GM19467 (cell line): ENCODE results near the gene BTBD19.
"Not testable (repeated sequence)": the region's sequence is repeated elsewhere in the genome, so short reads cannot be mapped to it uniquely, and the experiment has no call there.

Experiments used
- ATAC-seq: cut with Tn5 transposase; IDR thresholded peaks from one replicate; pipeline ENCODE4 v1.9.1; 2021; ENCODE audit warnings: mild to moderate bottlenecking, moderate library complexity; ENCODE audit not compliant: unreplicated experiment

The BTBD19 gene

GRCh38 chr1:44786841-44787426 is 21.4 kb upstream of the BTBD19 start:
- no peak for ATAC-seq

DNA sequence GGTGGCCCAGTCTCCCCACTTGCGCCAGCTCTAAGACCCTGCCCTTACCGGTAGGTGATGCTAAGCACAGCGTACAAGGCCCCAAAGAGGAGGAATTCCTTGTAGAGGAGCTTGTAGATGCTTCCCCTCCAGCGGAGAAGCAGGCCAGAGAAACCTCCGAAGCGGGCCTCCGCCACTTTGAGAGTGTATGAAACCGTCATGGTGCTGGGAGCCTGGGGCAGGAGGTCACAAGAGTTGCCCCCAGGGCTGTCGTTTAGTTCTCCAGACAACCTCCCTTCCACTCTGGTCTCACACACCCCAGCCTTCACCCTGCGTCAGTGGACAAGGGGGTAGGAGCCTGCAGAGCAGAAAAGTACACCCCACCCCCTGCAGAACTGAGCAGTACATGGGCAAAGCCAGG is 20.8 kb upstream of the BTBD19 start:
- no peak for ATAC-seq

DNA sequence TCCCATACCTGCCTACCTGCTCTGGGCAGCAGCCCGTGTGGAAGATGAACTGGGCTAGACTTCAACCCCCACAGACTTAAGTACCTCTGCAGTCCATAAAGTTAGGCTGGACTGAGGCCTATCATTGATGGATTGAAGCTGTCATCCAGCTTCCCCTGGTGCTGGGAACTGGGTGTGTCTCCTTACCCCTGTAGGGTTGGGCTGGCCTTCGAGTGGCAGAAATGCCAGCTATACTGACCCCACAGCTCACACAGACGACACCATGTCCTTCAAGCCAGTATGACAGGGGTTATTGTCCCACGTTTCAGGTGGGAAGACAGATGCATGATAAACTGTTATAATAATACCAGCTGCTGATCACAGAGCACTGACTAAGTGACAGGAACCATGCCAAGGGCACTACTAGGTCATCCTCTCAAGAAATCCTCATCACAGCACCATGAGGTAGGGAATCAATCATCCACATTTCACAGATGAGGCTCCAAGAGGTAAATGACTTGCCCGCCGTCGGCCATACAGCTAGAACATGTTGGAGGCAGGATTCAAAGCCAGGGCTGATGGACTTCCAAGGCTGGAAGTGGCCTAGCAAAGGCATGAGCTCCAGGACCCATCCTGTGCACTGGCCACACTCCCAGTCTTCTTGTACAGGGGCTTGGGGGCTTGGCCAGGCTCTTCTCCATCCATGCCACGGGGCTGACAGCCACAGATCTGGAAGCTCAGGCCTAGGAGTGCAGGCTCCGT is 20.0 kb upstream of the BTBD19 start, which contains the start of gene BEST4:
TSS of gene BEST4 (minus strand) at position 51 of the 741 bp plus-strand sequence. CDS start 465 bp downstream, outside the sequence.
- no peak for ATAC-seq

GRCh38 chr1:44790968-44791801 is 17.1 kb upstream of the BTBD19 start:
- ATAC-seq: no peak

DNA sequence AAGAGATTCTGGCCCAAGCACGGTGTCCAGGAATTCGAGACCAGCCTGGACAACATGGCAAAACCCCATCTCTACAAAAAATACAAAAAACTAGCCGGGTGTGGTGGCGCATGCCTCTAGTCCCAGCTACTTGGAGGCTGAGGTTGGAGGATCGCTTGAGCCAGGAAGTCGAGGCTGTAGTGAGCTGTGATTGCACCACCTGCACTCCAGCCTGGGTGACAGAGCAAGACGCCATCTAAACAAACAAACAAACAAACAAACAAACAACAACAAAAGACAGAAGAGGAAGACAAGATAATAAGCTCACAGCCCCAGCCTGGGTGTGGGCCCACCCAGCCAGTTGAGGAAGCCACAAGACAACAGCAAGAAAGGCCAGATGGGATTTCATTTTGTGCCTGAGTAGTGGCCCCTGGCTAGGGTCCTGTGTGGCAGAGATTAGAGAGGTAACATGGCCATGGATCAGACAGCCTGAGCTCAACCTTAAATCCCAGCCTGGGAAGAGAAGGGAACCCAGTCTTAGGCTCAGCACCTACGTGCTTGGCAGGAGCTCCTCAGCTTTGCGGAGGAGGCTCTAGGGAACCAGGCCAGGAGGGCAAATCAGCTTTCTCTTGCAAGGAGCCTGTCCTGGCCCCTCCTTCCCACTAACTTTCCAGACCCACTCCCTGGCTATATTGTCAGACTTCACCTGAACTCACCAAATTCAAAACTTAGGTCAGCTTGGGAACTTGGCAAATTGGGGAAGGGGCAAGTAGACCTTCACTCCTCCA is 15.4 kb upstream of the BTBD19 start:
- no peak for ATAC-seq

DNA sequence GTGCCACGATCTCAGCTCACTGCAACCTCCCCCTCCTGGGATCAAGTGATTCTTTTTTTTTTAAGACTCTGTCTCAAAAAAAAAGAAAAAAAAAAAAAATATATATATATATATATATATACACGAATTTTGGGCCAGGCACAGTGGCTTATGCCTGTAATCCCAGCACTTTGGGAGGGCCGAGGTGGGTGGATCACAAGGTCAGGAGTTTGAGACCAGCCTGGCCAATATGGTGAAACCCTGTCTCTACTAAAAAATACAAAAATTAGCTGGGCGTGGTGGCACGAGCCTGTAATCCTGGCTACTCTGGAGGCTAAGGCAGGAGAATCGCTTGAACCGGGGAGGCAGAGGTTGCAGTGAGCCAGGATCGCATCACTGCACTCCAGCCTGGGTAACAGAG is 10.4 kb upstream of the BTBD19 start:
- ATAC-seq: not testable (repeated sequence)

DNA sequence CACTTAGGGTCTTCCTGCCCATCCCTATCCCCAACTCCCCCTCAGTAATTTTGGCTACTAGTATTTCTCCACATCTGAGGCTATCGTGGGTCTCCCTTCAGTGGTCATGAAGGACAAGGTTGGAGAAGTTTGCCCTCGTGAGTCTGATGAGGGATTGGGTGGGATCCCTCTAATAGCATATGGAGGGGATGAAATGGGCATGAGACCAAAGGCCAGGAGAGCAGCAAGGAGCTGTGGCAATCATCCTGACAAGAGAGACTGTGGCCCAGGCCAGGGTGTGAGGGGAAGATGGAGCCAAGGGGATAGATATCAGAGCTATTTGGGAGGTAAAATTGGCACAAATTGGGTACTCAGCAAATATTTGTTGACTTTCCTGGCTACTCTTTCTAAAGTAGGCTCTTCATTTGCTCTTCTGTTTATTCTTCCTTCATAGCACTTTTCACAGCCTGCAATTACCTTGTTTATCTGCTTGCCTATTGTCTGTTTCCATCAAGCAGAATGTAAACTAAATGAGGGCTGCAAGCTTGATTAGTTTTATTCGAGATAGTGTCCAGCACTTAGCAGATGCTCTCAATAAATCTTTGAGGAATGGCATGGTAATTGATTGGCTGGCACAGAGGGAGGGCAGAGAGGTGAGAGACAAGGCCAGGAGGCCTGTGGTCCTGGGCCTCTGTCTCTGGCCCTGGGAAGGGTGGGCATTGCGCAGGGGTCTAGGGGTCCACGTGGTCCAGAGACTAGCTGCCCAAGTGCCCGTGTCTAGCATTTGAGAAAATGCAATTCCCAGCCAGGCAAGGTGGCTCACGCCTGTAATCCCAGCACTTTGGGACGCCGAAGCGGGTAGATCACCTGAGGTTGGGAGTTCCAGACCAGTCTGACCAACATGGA is 9.6 kb upstream of the BTBD19 start:
- no peak for ATAC-seq

- peak; percentile 70 for ATAC-seq
Observed at GRCh38 chr1:44799770-44800584, 8.3 kb upstream of the BTBD19 start, which contains the start of gene PLK3. Gene PLK3, plus strand, starts transcription at chr1:44800377. Its CDS starts 87 bp downstream, at chr1:44800464.

DNA sequence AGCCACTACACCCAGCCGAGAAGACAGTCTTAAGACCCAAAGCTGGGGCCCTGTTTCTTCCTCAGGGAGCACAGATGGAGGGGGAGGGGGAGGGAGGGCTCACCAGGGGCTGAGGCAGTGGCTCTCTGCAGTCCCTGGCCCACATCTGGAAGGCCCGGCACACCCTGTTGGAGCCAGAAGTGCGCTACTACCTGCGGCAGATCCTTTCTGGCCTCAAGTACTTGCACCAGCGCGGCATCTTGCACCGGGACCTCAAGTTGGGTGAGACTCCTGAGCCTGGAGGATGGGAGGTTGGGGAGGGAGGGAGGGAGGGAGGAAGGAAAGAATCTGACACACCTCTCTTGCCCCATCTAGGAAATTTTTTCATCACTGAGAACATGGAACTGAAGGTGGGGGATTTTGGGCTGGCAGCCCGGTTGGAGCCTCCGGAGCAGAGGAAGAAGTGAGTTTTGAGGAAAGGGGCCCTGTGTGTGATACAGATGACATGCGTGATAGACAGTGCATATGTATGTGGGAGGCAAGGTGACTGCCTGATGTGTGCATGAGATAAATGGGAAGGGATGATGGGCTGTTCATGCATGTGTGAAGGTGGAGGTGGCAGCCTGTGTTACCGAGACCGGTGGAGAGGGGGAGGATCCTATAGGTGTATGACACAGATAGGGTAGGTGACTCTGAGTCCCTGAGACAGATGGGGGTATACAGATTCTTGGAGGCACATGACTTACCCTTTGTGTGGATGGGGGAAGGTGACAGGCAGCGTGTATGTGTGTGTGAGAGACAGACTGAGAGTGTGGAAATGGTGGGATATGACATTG is 6.6 kb upstream of the BTBD19 start:
- ATAC-seq: no peak

GRCh38 chr1:44802306-44803061 is 5.8 kb upstream of the BTBD19 start:
- no peak for ATAC-seq

DNA sequence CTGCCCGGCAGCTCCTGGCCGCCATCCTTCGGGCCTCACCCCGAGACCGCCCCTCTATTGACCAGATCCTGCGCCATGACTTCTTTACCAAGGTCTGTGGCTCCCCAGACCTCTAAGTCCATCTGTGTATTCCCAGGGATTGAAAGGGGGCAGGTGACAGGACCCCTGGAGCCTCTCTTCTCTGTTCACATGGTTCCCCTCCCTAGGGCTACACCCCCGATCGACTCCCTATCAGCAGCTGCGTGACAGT is 5.3 kb upstream of the BTBD19 start:
- no peak for ATAC-seq

DNA sequence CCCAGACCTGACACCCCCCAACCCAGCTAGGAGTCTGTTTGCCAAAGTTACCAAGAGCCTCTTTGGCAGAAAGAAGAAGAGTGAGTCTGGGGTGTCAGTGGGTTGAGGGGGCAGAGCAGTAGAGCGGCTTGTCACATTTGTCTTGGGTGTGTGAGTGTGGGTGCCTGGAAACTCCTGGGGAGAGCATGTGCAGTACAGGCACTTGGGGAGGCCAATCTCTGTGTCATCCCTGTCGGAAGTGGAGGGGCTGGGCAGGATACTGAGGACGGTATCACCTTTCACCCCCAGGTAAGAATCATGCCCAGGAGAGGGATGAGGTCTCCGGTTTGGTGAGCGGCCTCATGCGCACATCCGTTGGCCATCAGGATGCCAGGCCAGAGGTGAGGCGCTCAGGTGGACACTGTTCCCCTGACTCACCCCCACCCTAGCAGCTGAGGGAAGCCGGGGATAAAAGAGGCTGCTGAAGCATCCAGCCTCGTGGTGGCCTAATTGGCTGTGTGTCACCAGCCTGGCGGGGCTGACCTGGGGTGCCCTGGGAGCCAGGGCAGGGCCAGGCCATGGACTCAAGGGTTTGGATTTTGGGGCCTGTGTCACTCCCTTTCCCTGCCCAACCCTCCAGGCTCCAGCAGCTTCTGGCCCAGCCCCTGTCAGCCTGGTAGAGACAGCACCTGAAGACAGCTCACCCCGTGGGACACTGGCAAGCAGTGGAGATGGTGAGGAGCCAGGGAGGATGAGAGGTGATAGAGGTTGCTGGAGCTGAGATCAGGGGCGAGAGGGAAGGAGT is 4.8 kb upstream of the BTBD19 start:
- ATAC-seq: no peak

DNA sequence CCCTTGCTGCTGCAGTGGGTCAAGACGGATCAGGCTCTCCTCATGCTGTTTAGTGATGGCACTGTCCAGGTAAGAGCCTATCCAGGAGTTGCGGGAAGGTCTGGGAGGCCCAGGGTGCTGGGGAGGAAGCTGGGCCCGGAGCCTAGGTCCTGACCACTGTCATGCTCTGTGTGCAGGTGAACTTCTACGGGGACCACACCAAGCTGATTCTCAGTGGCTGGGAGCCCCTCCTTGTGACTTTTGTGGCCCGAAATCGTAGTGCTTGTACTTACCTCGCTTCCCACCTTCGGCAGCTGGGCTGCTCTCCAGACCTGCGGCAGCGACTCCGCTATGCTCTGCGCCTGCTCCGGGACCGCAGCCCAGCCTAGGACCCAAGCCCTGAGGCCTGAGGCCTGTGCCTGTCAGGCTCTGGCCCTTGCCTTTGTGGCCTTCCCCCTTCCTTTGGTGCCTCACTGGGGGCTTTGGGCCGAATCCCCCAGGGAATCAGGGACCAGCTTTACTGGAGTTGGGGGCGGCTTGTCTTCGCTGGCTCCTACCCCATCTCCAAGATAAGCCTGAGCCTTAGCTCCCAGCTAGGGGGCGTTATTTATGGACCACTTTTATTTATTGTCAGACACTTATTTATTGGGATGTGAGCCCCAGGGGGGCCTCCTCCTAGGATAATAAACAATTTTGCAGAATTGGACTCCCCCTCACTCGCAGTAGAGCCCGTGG is 2.9 kb upstream of the BTBD19 start:
- no peak for ATAC-seq

- no peak for ATAC-seq
Observed at GRCh38 chr1:44806025-44806703, 2.2 kb upstream of the BTBD19 start.

DNA sequence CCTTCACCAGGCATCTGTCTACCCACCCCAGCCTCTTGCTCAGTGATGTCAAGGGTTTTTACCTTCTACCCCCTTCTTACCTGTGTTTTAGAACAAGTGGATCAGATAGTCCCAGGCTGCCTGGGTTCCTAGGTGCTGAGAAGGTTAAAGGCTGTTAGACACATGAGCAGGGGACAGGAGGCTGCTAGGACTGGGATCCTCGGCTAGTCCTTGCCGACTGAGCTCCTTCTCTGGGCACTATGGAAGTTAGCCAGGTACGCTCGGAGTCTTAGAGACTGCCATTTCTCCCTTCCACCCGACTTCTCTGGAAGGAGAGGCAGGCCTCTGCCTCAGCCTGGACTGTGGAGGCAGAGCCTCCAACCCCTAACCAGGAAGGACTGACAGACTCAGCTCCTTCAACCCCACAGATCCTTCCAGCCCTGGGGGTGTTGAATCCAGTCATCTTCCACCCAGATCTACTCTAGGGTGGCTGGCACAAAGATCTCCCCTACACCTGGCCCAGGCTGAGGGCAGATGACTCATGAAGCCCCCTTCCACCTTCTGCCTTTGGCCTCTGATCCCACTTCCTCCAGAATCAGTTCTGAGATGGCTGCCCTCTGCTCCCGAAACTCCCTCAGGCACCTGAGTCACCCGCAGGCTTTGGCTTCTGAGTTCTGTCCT is 1.5 kb upstream of the BTBD19 start, which contains the start of gene DYNLT4:
TSS of gene DYNLT4 (minus strand) at position 648 of the 660 bp plus-strand sequence. CDS start 683 bp downstream, outside the sequence.
- no peak for ATAC-seq
